ENCODE results near the gene NTRK2. TPM values are rescaled to one million over a fixed set of nuclear protein-coding genes. Genes with fewer than 3 reads are reported as not detected.
A peak's percentile ranks its signal among the peaks of the same experiment; 100 is the strongest.

The NTRK2 gene
- total and polyA plus RNA-seq, 10 of the 15 experiments (the other 5 are each of a cell fraction or from before 2014, with no cell fraction given): 0.42 to 4.6 (median 0.65) TPM

DNA sequence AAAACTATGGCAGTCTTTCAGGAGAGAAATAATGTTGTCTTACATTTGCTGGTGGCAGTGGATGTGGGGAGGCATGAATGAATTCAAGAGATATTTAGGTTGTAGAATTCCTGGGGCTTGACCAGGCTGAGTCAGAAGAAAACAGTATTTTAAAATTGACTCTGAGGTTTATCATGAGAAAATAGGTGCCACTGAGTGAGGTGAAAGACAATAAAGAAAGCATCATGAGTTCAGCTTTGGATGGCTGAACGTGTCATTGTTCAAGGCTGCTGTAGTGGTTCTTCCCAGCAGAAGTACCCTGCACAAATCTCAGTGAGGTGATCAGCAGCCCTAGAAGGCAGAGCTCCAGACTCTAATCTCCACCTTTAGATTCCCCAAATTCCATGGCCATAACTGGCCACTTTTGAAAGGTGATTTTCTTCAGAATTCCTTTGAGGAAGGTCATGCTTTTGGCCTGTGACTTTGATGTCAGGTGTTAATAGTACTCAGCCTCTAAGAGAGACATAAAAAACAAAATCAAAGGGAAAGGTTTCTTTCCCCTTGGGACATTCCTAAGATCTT lies 395.4 kb downstream of the NTRK2 start:
- no peak for FAIRE-seq
- no peak overlapping the region for H3K9ac ChIP-seq (ENCODE audit: control insufficient read depth, insufficient read depth, low read length)

DNA sequence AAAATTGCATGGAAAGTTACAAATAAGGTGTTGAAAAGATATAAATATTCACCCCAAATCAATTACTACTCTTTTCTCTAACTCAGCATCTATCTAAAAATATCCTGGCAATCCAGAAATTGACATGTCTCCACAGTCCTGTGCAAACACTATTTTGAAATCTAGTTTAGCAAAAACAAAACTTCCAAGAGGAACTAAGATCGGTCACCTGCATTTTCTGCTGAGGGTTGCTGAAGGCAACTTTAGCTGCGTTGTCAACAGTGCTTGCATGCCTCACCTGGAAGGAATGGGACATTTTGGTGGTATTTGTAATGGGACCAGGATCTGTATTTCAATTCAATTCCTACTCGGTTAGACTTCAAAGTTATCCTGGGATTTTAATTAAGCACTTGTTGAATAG lies 398.3 kb downstream of the NTRK2 start:
- in situ Hi-C loops (cut with MboI) (no loop called here), intact Hi-C loops (cut with micrococcal nuclease; ENCODE audit: unreplicated experiment) (loop anchor here (10.0 kb wide), 1 partner anchor 373 kb away; no protein-coding TSS in a partner anchor)
- H3K4me3 ChIP-seq: no peak overlapping the region
- no peaks in the 10 kb centered on the region for H3K27me3 ChIP-seq (replicated peaks in 1 of 2; ENCODE audit: control insufficient read depth in 2 of 2, insufficient read depth in 2 of 2, low read length in 1 of 2)
- ATAC-seq: peak; percentile 88
- H3K9me3 ChIP-seq (replicated peaks; ENCODE audit: control insufficient read depth, insufficient read depth, low read length): peaks cover 4% of the 10 kb centered on the region; the same call in 2 of the 3 replicates
- no peak overlapping the region for H2AFZ ChIP-seq (ENCODE audit: control insufficient read depth, low read depth, low read length)
- H3K4me1 ChIP-seq (ENCODE audit: control insufficient read depth, insufficient read depth, low read length): peaks cover 30% of the 10 kb centered on the region
- FAIRE-seq: no peak
- RAD21 ChIA-PET (ENCODE audit: unreplicated experiment): no interaction called here
- POLR2A ChIA-PET: no interaction called here
- no peak for DNase-seq (ENCODE audit: low read depth, low spot score)
- 0% methylated on average over 3 of the region's 3 CpGs for WGBS (ENCODE audit: insufficient coverage, insufficient replicate concordance, low lambda C conversion rate, missing lambda C conversion rate)
- H3K79me2 ChIP-seq (ENCODE audit: control insufficient read depth, insufficient read depth, low read length): no peaks in the 10 kb centered on the region
- SMC1A ChIA-PET (ENCODE audit: uncharacterized antibody, unreplicated experiment): interaction anchor here (1.6 kb wide), 1 partner anchor 370 kb away, joined by 3 read pairs; no protein-coding TSS in a partner anchor
- H3K9ac ChIP-seq (ENCODE audit: control insufficient read depth, insufficient read depth, low read length): no peak overlapping the region
- BruUV-seq (replicated peaks): no TSS peak
- no peaks in the 10 kb centered on the region for H4K20me1 ChIP-seq (ENCODE audit: control insufficient read depth, insufficient read depth)
- CTCF ChIA-PET: no interaction called here
- H3K4me2 ChIP-seq (ENCODE audit: control insufficient read depth, insufficient read depth): 0 out of 2 replicates have a peak overlapping the region, but pooled peaks have one; percentile 7
- H3K27ac ChIP-seq (ENCODE audit: control insufficient read depth, insufficient read depth): no peak overlapping the region
- H3K36me3 ChIP-seq (ENCODE audit: control insufficient read depth in 2 of 2, insufficient read depth in 2 of 2, low read length in 1 of 2): no peaks in the 10 kb centered on the region
- no peak for TF ChIP-seq YY1 (IDR thresholded peaks at IDR 0.05; ENCODE audit: low read depth, low read length)
- peak; percentile 79 for TF ChIP-seq NFIC (IDR thresholded peaks at IDR 0.05; ENCODE audit: low read depth, low read length)
- no peak for TF ChIP-seq NFYB (IDR thresholded peaks at IDR 0.05; ENCODE audit: insufficient read depth, low read depth, low read length)
- TF ChIP-seq POLR2AphosphoS5 (IDR thresholded peaks at IDR 0.05; ENCODE audit: low read length): no peak
- peak; percentile 37 to 51; a peak in 2 of 4 replicates for TF ChIP-seq BHLHE40 (IDR thresholded peaks at IDR 0.05; ENCODE audit: borderline replicate concordance in 1 of 2, low read depth in 2 of 2, low read length in 1 of 2)
- TF ChIP-seq, protein P1, sequence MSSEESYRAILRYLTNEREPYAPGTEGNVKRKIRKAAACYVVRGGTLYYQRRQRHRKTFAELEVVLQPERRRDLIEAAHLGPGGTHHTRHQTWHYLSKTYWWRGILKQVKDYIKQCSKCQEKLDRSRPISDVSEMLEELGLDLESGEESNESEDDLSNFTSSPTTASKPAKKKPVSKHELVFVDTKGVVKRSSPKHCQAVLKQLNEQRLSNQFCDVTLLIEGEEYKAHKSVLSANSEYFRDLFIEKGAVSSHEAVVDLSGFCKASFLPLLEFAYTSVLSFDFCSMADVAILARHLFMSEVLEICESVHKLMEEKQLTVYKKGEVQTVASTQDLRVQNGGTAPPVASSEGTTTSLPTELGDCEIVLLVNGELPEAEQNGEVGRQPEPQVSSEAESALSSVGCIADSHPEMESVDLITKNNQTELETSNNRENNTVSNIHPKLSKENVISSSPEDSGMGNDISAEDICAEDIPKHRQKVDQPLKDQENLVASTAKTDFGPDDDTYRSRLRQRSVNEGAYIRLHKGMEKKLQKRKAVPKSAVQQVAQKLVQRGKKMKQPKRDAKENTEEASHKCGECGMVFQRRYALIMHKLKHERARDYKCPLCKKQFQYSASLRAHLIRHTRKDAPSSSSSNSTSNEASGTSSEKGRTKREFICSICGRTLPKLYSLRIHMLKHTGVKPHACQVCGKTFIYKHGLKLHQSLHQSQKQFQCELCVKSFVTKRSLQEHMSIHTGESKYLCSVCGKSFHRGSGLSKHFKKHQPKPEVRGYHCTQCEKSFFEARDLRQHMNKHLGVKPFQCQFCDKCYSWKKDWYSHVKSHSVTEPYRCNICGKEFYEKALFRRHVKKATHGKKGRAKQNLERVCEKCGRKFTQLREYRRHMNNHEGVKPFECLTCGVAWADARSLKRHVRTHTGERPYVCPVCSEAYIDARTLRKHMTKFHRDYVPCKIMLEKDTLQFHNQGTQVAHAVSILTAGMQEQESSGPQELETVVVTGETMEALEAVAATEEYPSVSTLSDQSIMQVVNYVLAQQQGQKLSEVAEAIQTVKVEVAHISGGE (CRISPR knock-in tag; IDR thresholded peaks at IDR 0.05): no peak
- TF ChIP-seq SIX5 (IDR thresholded peaks at IDR 0.05; ENCODE audit: low read depth, low read length, severe bottlenecking): no peak
- 0 out of 2 replicates have a peak, but pooled peaks have one; percentile 56 for TF ChIP-seq FOXM1 (IDR thresholded peaks at IDR 0.05; ENCODE audit: low read depth, low read length)
- TF ChIP-seq IRF4 (IDR thresholded peaks at IDR 0.05; ENCODE audit: low read depth, low read length): peak; percentile 78
- TF ChIP-seq, protein P2, sequence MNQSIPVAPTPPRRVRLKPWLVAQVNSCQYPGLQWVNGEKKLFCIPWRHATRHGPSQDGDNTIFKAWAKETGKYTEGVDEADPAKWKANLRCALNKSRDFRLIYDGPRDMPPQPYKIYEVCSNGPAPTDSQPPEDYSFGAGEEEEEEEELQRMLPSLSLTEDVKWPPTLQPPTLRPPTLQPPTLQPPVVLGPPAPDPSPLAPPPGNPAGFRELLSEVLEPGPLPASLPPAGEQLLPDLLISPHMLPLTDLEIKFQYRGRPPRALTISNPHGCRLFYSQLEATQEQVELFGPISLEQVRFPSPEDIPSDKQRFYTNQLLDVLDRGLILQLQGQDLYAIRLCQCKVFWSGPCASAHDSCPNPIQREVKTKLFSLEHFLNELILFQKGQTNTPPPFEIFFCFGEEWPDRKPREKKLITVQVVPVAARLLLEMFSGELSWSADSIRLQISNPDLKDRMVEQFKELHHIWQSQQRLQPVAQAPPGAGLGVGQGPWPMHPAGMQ (IDR thresholded peaks at IDR 0.05; ENCODE audit: borderline replicate concordance): no peak

More for the DNA sequence above, 395.4 kb downstream of the NTRK2 start:
- TF ChIP-seq IKZF2 (IDR thresholded peaks at IDR 0.05) (peak in 1 of 2 experiments; percentile 23; a peak in 2 of 4 replicates), FOXK2 (IDR thresholded peaks at IDR 0.05) (no peak)
- ATAC-seq (peak; percentile 25), DNase-seq (ENCODE audit: low read depth, low spot score) (no peak)
- POLR2A ChIA-PET: interaction anchor here (0.6 to 0.7 kb wide), 2 partner anchors 224 to 1057 kb away, joined by 6 to 8 read pairs; no protein-coding TSS in a partner anchor
- CTCF ChIA-PET: no interaction called here
- no peaks in the 10 kb centered on the region for H4K20me1 ChIP-seq (ENCODE audit: control insufficient read depth, insufficient read depth)
- no TSS peak for BruUV-seq (replicated peaks)
- WGBS (ENCODE audit: insufficient coverage, insufficient replicate concordance, low lambda C conversion rate, missing lambda C conversion rate): 29% methylated on average over 1 of the region's 1 CpG
- in situ Hi-C loops (cut with MboI): no loop called here
- H3K27ac ChIP-seq (ENCODE audit: control insufficient read depth, insufficient read depth): no peak overlapping the region
- intact Hi-C loops (cut with micrococcal nuclease; ENCODE audit: unreplicated experiment): loop anchor here (10.0 kb wide), 1 partner anchor 370 kb away; no protein-coding TSS in a partner anchor
- H3K27me3 ChIP-seq (replicated peaks in 1 of 2; ENCODE audit: control insufficient read depth in 2 of 2, insufficient read depth in 2 of 2, low read length in 1 of 2): no peaks in the 10 kb centered on the region
- no peaks in the 10 kb centered on the region for H3K79me2 ChIP-seq (ENCODE audit: control insufficient read depth, insufficient read depth, low read length)
- no peak overlapping the region for H3K4me3 ChIP-seq
- peak overlapping the region; percentile 19; the same call in 1 of the 2 replicates for H3K4me2 ChIP-seq (ENCODE audit: control insufficient read depth, insufficient read depth)
- H3K9me3 ChIP-seq (replicated peaks; ENCODE audit: control insufficient read depth, insufficient read depth, low read length): peaks cover 2% of the 10 kb centered on the region; the same call in 2 of the 3 replicates
- RAD21 ChIA-PET (ENCODE audit: unreplicated experiment): no interaction called here
- H3K4me1 ChIP-seq (ENCODE audit: control insufficient read depth, insufficient read depth, low read length): peaks cover 42% of the 10 kb centered on the region
- H3K36me3 ChIP-seq (ENCODE audit: control insufficient read depth in 2 of 2, insufficient read depth in 2 of 2, low read length in 1 of 2): no peaks in the 10 kb centered on the region
- SMC1A ChIA-PET (ENCODE audit: uncharacterized antibody, unreplicated experiment): no interaction called here
- no peak overlapping the region for H2AFZ ChIP-seq (ENCODE audit: control insufficient read depth, low read depth, low read length)
